ENCODE data around the gene KDM5C. TPM values are rescaled to one million over a fixed set of nuclear protein-coding genes. Genes with fewer than 3 reads are reported as not detected.

KDM5C gene
- total and polyA plus RNA-seq, 9 of the 15 experiments (the other 6 are each of a cell fraction or from before 2014, with no cell fraction given): 0.62 to 136 (median 52.4) TPM

DNA sequence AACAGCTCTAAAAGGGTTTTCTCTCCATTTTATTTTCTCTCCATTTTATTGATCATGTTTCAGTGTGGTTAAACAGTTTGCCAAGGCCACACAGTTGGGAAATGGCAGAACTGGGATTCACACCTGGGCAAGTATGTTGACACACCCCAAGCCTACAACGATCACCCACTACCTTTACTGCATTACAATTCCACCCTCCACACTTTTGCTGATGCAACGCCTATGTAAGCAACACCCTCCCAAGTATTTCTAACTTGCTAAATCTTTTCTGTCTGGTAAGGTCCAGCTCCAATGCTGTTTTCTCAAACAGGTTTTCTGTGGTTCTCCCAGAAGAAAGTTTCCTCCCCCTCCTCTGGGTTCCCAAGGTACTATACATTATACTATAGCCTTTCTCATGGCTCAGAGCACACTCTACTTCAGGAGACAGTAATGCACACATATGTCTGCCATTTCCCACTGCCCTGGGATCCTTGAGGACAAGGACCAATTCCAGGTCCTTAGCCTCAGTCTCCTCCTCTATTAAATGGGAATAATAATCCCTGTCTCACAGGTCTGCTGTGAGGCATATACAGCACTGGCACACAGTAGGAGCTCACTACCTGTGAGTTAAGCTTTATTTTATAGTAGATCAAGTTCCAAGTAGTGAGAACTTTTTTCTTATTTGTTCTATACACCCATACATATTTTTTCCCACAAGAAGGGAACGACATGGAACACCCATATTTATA is 28.4 kb upstream of the KDM5C start (continued):
- TF ChIP-seq SMAD4 (CRISPR knock-in tag; conservative IDR thresholded peaks at IDR 0.05) (peak; percentile 49; the same call in 1 of the 2 replicates), KLF10 (CRISPR knock-in tag; IDR thresholded peaks at IDR 0.05) (no peak), BACH1 (tag; IDR thresholded peaks at IDR 0.05) (peak; percentile 41; the same call in 1 of the 2 replicates), MYC (IDR thresholded peaks at IDR 0.05; ENCODE audit: low read depth, low read length) (peak; percentile 90), MYC (CRISPR knock-in tag; IDR thresholded peaks at IDR 0.05; ENCODE audit: borderline replicate concordance, low read depth) (peak; percentile 36; the same call in 1 of the 2 replicates), ZSCAN32 (CRISPR knock-in tag; IDR thresholded peaks at IDR 0.05) (peak; percentile 84), CREB1 (IDR thresholded peaks at IDR 0.05) (no peak), CREB1 (CRISPR knock-in tag; IDR thresholded peaks at IDR 0.05) (no peak), RAD21 (CRISPR knock-in tag; conservative IDR thresholded peaks at IDR 0.05 in 1 of 2, IDR thresholded peaks at IDR 0.05 in 1 of 2) (peak in 1 of 2 experiments; percentile 19; a peak in 1 of 4 replicates), ZNF589 (CRISPR knock-in tag; IDR thresholded peaks at IDR 0.05; ENCODE audit: low read depth) (0 out of 2 replicates have a peak, but pooled peaks have one; percentile 77), JUND (IDR thresholded peaks at IDR 0.05; ENCODE audit: borderline replicate concordance, low read depth, low read length) (0 out of 2 replicates have a peak, but pooled peaks have one; percentile 28), JUND (tag; IDR thresholded peaks at IDR 0.05; ENCODE audit: borderline replicate concordance, low read depth, low read length) (peak; percentile 57; the same call in 1 of the 3 replicates), ADNP (tag; IDR thresholded peaks at IDR 0.05) (no peak), NFYB (IDR thresholded peaks at IDR 0.05; ENCODE audit: extremely low read depth, insufficient read length) (no peak), EP400 (IDR thresholded peaks at IDR 0.05) (peak; percentile 84), BRD9 (IDR thresholded peaks at IDR 0.05; ENCODE audit: low read depth, partially characterized antibody) (peak; percentile 90), ZNF586 (CRISPR knock-in tag; conservative IDR thresholded peaks at IDR 0.05) (peak; percentile 69; the same call in 1 of the 2 replicates), NR4A1 (CRISPR knock-in tag; IDR thresholded peaks at IDR 0.05) (no peak), NR4A1 (tag; IDR thresholded peaks at IDR 0.05) (0 out of 2 replicates have a peak, but pooled peaks have one; percentile 14), SMARCA4 (IDR thresholded peaks at IDR 0.05) (peak; percentile 64; the same call in 1 of the 2 replicates), ZKSCAN1 (IDR thresholded peaks at IDR 0.05; ENCODE audit: low read depth, low read length) (peak; percentile 67; the same call in 1 of the 2 replicates), CEBPB (tag; IDR thresholded peaks at IDR 0.05) (peak; percentile 52), ATF7 (IDR thresholded peaks at IDR 0.05) (peak; percentile 73), CXXC5 (CRISPR knock-in tag; IDR thresholded peaks at IDR 0.05) (peak; percentile 71), DMBX1 (CRISPR knock-in tag; IDR thresholded peaks at IDR 0.05; ENCODE audit: borderline replicate concordance) (peak; percentile 80; the same call in 1 of the 2 replicates)
- TF ChIP-seq, protein P1, sequence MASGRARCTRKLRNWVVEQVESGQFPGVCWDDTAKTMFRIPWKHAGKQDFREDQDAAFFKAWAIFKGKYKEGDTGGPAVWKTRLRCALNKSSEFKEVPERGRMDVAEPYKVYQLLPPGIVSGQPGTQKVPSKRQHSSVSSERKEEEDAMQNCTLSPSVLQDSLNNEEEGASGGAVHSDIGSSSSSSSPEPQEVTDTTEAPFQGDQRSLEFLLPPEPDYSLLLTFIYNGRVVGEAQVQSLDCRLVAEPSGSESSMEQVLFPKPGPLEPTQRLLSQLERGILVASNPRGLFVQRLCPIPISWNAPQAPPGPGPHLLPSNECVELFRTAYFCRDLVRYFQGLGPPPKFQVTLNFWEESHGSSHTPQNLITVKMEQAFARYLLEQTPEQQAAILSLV (tag; IDR thresholded peaks at IDR 0.05): peak; percentile 77
- TF ChIP-seq, protein P2, sequence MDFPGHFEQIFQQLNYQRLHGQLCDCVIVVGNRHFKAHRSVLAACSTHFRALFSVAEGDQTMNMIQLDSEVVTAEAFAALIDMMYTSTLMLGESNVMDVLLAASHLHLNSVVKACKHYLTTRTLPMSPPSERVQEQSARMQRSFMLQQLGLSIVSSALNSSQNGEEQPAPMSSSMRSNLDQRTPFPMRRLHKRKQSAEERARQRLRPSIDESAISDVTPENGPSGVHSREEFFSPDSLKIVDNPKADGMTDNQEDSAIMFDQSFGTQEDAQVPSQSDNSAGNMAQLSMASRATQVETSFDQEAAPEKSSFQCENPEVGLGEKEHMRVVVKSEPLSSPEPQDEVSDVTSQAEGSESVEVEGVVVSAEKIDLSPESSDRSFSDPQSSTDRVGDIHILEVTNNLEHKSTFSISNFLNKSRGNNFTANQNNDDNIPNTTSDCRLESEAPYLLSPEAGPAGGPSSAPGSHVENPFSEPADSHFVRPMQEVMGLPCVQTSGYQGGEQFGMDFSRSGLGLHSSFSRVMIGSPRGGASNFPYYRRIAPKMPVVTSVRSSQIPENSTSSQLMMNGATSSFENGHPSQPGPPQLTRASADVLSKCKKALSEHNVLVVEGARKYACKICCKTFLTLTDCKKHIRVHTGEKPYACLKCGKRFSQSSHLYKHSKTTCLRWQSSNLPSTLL (IDR thresholded peaks at IDR 0.05): no peak
